Tibial nerve (tissue), 4 donors: ENCODE results near the gene TMEM50A. TPM values are rescaled to one million over a fixed set of nuclear protein-coding genes. Genes with fewer than 3 reads are reported as not detected.
"Not testable (repeated sequence)": the region's sequence is repeated elsewhere in the genome, so short reads cannot be mapped to it uniquely, and the experiment has no call there.

ENCODE experiments used
- DNase-seq, 2 donors: peaks; one replicate each; pipeline ENCODE4 v3.0.0-alpha.2; 2019; ENCODE audit warnings: low spot score in 2 of 2
- H3K27ac ChIP-seq, 4 donors: fragments of 200-600 bp; sonication (generic) in 3 of 4; one replicate each; pipeline ENCODE4 v1.5.1; 2017 to 2019; ENCODE audit warnings: mild to moderate bottlenecking in 1 of 4
- H3K27me3 ChIP-seq, 2 donors: fragments of 200-600 bp; sonication (generic) in 1 of 2; one replicate each; pipeline versions ENCODE4 v1.5.1 to v1.6.0; 2017 to 2019
- H3K36me3 ChIP-seq, 3 donors: fragments of 200-600 bp; sonication (generic); one replicate each; pipeline ENCODE4 v1.5.1; 2018 to 2019
- H3K4me1 ChIP-seq, 4 donors: fragments of 200-600 bp; sonication (generic) in 3 of 4; one replicate each; pipeline ENCODE4 v1.5.1; 2017 to 2019
- H3K4me3 ChIP-seq, 4 donors: fragments of 200-600 bp; sonication (generic) in 3 of 4; one replicate each; pipeline ENCODE4 v1.5.1; 2017 to 2019; ENCODE audit warnings: mild to moderate bottlenecking in 1 of 4, moderate library complexity in 1 of 4
- H3K9me3 ChIP-seq, 4 donors: fragments of 200-600 bp; sonication (generic) in 3 of 4; one replicate each; pipeline ENCODE4 v1.5.1; 2017 to 2019
- WGBS, 2 donors: methylation state at CpG; one replicate each; pipeline ENCODE4 v1.1.5; 2018; 5-methylcytosine and 5-hydroxymethylcytosine counted together
- total RNA-seq, 4 donors: library from RNA; depleted of rRNA; stranded (reverse); fragments of >200 nt; gene quantifications; one replicate each; pipeline ENCODE4 v1.1.0, GENCODE V29; 2016

TMEM50A gene
- total RNA-seq, 4 donors from 2014 or later, result 62.1 to 109 (median 81.5) TPM

GRCh38 chr1:25309486-25309885 lies 28.6 kb upstream of the TMEM50A start:
- not testable (repeated sequence) for H3K27me3 ChIP-seq, H3K4me1 ChIP-seq, H3K27ac ChIP-seq, H3K9me3 ChIP-seq, H3K4me3 ChIP-seq, DNase-seq
- H3K36me3 ChIP-seq, result peaks cover 0 to 28% (median 0%) of the 10 kb centered on the region in 3 donors
- 85 to 88% methylated on average over 1 of the region's 1 CpG for WGBS, 2 donors

GRCh38 chr1:25312806-25313470 lies 25.2 kb upstream of the TMEM50A start:
- not testable (repeated sequence) for H3K9me3 ChIP-seq, DNase-seq, H3K4me3 ChIP-seq, H3K27ac ChIP-seq, H3K27me3 ChIP-seq, H3K4me1 ChIP-seq
- H3K36me3 ChIP-seq, result peaks cover 0 to 20% (median 0%) of the 10 kb centered on the region in 3 donors

- not testable (repeated sequence) for H3K4me1 ChIP-seq, H3K9me3 ChIP-seq, H3K27me3 ChIP-seq, H3K4me3 ChIP-seq, H3K36me3 ChIP-seq
- H3K27ac ChIP-seq, result peak overlapping the region in 1 of 4 donors; percentile 29
- peak in 1 of 2 donors; percentile 21 for DNase-seq
- 79 to 82% methylated on average over 9 of the region's 9 CpGs for whole genome bisulfite sequencing, 2 donors
Observed at GRCh38 chr1:25320314-25320938, 17.7 kb upstream of the TMEM50A start.

GRCh38 chr1:25322127-25322526 lies 16.0 kb upstream of the TMEM50A start:
- not testable (repeated sequence) for H3K9me3 ChIP-seq, H3K27me3 ChIP-seq, DNase-seq, H3K27ac ChIP-seq, H3K4me1 ChIP-seq, H3K4me3 ChIP-seq, H3K36me3 ChIP-seq
- WGBS, 2 donors, result 82% methylated on average over 6 to 9 of the region's 9 CpGs

GRCh38 chr1:25324407-25324806 lies 13.7 kb upstream of the TMEM50A start:
- not testable (repeated sequence) for H3K27ac ChIP-seq, H3K4me1 ChIP-seq, H3K9me3 ChIP-seq, H3K27me3 ChIP-seq, DNase-seq, H3K36me3 ChIP-seq, H3K4me3 ChIP-seq
- 85 to 100% methylated on average over 1 to 3 of the region's 3 CpGs for WGBS, 2 donors

GRCh38 chr1:25327864-25328790 lies 10.0 kb upstream of the TMEM50A start:
- H3K4me3 ChIP-seq, H3K9me3 ChIP-seq, H3K27ac ChIP-seq, H3K36me3 ChIP-seq, DNase-seq, H3K4me1 ChIP-seq, H3K27me3 ChIP-seq: not testable (repeated sequence)
- no CpG with 5 or more reads among the region's 17 CpGs for WGBS, 2 donors

GRCh38 chr1:25328791-25329185 lies 9.3 kb upstream of the TMEM50A start:
- not testable (repeated sequence) for DNase-seq, H3K27ac ChIP-seq, H3K4me3 ChIP-seq, H3K27me3 ChIP-seq, H3K4me1 ChIP-seq, H3K9me3 ChIP-seq, H3K36me3 ChIP-seq
- 51 to 54% methylated on average over 4 of the region's 4 CpGs for WGBS, 2 donors

GRCh38 chr1:25329336-25329735 lies 8.8 kb upstream of the TMEM50A start:
- 89 to 92% methylated on average over 5 of the region's 5 CpGs for WGBS, 2 donors
- not testable (repeated sequence) for H3K4me3 ChIP-seq, H3K36me3 ChIP-seq, H3K27me3 ChIP-seq, H3K9me3 ChIP-seq, H3K27ac ChIP-seq, DNase-seq, H3K4me1 ChIP-seq

GRCh38 chr1:25329950-25330349 lies 8.2 kb upstream of the TMEM50A start:
- H3K9me3 ChIP-seq, DNase-seq, H3K4me3 ChIP-seq, H3K36me3 ChIP-seq, H3K27ac ChIP-seq, H3K4me1 ChIP-seq, H3K27me3 ChIP-seq: not testable (repeated sequence)
- WGBS, 2 donors, result 35 to 45% methylated on average over 2 to 5 of the region's 5 CpGs

GRCh38 chr1:25336922-25337354 lies 1.2 kb upstream of the TMEM50A start:
- H3K36me3 ChIP-seq, H3K9me3 ChIP-seq, DNase-seq, H3K27me3 ChIP-seq: not testable (repeated sequence)
- WGBS, 2 donors, result 0 to 1% methylated on average over 8 to 25 of the region's 29 CpGs
- Histone ChIP-seq H3K27ac (peak overlapping the region in 2 of 4 donors; percentile 19 to 56), H3K4me1 (peaks cover 0 to 29% (median 16%) of the 10 kb centered on the region in 4 donors), H3K4me3 (peak overlapping the region; percentile 38 to 93 (median 54))

GRCh38 chr1:25337483-25338187 lies 499 bp upstream of the TMEM50A start:
- H3K27me3 ChIP-seq, H3K9me3 ChIP-seq, DNase-seq, H3K36me3 ChIP-seq: not testable (repeated sequence)
- Histone ChIP-seq H3K27ac (peak overlapping the region; percentile 76 to 97 (median 94)), H3K4me1 (peaks cover 0 to 35% (median 16%) of the 10 kb centered on the region in 4 donors), H3K4me3 (peak overlapping the region; percentile 71 to 93 (median 85))
- 0% methylated on average over 5 to 11 of the region's 39 CpGs for WGBS, 2 donors
